ENCODE results near the gene ATOX1. TPM values are rescaled to one million over a fixed set of nuclear protein-coding genes. Genes with fewer than 3 reads are reported as not detected.
A peak's percentile ranks its signal among the peaks of the same experiment; 100 is the strongest.

The ATOX1 gene
- total and polyA plus RNA-seq, 2 of the 8 experiments (the other 6 are each of a cell fraction or from before 2014, with no cell fraction given) = 79.9 to 232 TPM

- TF ChIP-seq, protein P1, sequence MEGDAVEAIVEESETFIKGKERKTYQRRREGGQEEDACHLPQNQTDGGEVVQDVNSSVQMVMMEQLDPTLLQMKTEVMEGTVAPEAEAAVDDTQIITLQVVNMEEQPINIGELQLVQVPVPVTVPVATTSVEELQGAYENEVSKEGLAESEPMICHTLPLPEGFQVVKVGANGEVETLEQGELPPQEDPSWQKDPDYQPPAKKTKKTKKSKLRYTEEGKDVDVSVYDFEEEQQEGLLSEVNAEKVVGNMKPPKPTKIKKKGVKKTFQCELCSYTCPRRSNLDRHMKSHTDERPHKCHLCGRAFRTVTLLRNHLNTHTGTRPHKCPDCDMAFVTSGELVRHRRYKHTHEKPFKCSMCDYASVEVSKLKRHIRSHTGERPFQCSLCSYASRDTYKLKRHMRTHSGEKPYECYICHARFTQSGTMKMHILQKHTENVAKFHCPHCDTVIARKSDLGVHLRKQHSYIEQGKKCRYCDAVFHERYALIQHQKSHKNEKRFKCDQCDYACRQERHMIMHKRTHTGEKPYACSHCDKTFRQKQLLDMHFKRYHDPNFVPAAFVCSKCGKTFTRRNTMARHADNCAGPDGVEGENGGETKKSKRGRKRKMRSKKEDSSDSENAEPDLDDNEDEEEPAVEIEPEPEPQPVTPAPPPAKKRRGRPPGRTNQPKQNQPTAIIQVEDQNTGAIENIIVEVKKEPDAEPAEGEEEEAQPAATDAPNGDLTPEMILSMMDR (IDR thresholded peaks at IDR 0.05; ENCODE audit: control extremely low read depth in 1 of 3, insufficient read depth in 1 of 3, low read depth in 1 of 3, low read length in 3 of 3) = peak; percentile 44 to 90 (median 78)
- TF ChIP-seq POLR2A (IDR thresholded peaks at IDR 0.05; ENCODE audit: control extremely low read depth in 1 of 2, low read depth in 2 of 2, low read length in 2 of 2) (no peak), JUN (IDR thresholded peaks at IDR 0.05; ENCODE audit: low read depth, low read length) (no peak), SIX5 (IDR thresholded peaks at IDR 0.05; ENCODE audit: low read depth, low read length) (no peak), TBP (IDR thresholded peaks at IDR 0.05; ENCODE audit: low read depth, low read length) (no peak), TCF12 (IDR thresholded peaks at IDR 0.05; ENCODE audit: low read depth, low read length) (no peak), NRF1 (IDR thresholded peaks at IDR 0.05; ENCODE audit: low read depth, low read length) (no peak), TEAD4 (IDR thresholded peaks at IDR 0.05; ENCODE audit: low read depth, low read length) (0 out of 2 replicates have a peak, but pooled peaks have one; percentile 39), KDM5A (IDR thresholded peaks at IDR 0.05; ENCODE audit: low read length) (no peak), CTBP2 (IDR thresholded peaks at IDR 0.05; ENCODE audit: borderline replicate concordance, insufficient read depth, insufficient read length, low read length) (no peak), ASH2L (IDR thresholded peaks at IDR 0.05; ENCODE audit: low read length) (no peak), RFX5 (IDR thresholded peaks at IDR 0.05; ENCODE audit: borderline replicate concordance, low read depth, low read length) (no peak), BACH1 (IDR thresholded peaks at IDR 0.05; ENCODE audit: low read length) (no peak), GTF2F1 (IDR thresholded peaks at IDR 0.05; ENCODE audit: borderline replicate concordance, low read depth, low read length) (no peak)
- TF ChIP-seq, protein P2, sequence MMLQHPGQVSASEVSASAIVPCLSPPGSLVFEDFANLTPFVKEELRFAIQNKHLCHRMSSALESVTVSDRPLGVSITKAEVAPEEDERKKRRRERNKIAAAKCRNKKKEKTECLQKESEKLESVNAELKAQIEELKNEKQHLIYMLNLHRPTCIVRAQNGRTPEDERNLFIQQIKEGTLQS (IDR thresholded peaks at IDR 0.05; ENCODE audit: insufficient read depth, low read depth, low read length) = no peak
Observed at GRCh38 chr5:151742870-151743294, 15.5 kb downstream of the ATOX1 start (continued).

Data from H1 (cell line).